ENCODE data around the gene BROX.
A peak's percentile ranks its signal among the peaks of the same experiment; 100 is the strongest.
"Not testable (repeated sequence)": the region's sequence is repeated elsewhere in the genome, so short reads cannot be mapped to it uniquely, and the experiment has no call there.

The BROX gene

GRCh38 chr1:222712253-222713090, at the start of gene BROX, which contains the start of gene AIDA:
Gene BROX (plus strand): TSS chr1:222712564. CDS start chr1:222715700, 3,136 bp downstream.
Gene AIDA (minus strand): TSS chr1:222712491. CDS start chr1:222712317, 174 bp downstream.
- DNase-seq (ENCODE audit: low read depth in 2 of 2) = peak; percentile 54 to 55

- DNase-seq (ENCODE audit: low read depth in 2 of 2) = no peak
Measured at GRCh38 chr1:222663431-222663934, 48.9 kb upstream of the BROX start.

- no peak for DNase-seq (ENCODE audit: low read depth in 2 of 2)
Measured at GRCh38 chr1:222665964-222666363, 46.4 kb upstream of the BROX start.

- DNase-seq (ENCODE audit: low read depth in 2 of 2) = not testable (repeated sequence)
Measured at GRCh38 chr1:222668184-222668583, 44.2 kb upstream of the BROX start.

GRCh38 chr1:222669107-222669506, 43.3 kb upstream of the BROX start:
- DNase-seq (ENCODE audit: low read depth in 2 of 2) = not testable (repeated sequence)

- DNase-seq (ENCODE audit: low read depth in 2 of 2) = no peak
Measured at GRCh38 chr1:222670110-222670509, 42.3 kb upstream of the BROX start.

GRCh38 chr1:222680080-222680479, 32.3 kb upstream of the BROX start:
- DNase-seq (ENCODE audit: low read depth in 2 of 2) = no peak

- no peak for DNase-seq (ENCODE audit: low read depth in 2 of 2)
Measured at GRCh38 chr1:222691016-222691415, 21.3 kb upstream of the BROX start.

- no peak for DNase-seq (ENCODE audit: low read depth in 2 of 2)
Measured at GRCh38 chr1:222694927-222695326, 17.4 kb upstream of the BROX start.

- DNase-seq (ENCODE audit: low read depth in 2 of 2) = no peak
Measured at GRCh38 chr1:222696741-222697140, 15.6 kb upstream of the BROX start.

GRCh38 chr1:222697203-222697602, 15.2 kb upstream of the BROX start:
- no peak for DNase-seq (ENCODE audit: low read depth in 2 of 2)

- no peak for DNase-seq (ENCODE audit: low read depth in 2 of 2)
Measured at GRCh38 chr1:222697826-222698225, 14.5 kb upstream of the BROX start.

- DNase-seq (ENCODE audit: low read depth in 2 of 2) = no peak
Measured at GRCh38 chr1:222702210-222702609, 10.2 kb upstream of the BROX start.

GRCh38 chr1:222704260-222704659, 8.1 kb upstream of the BROX start:
- DNase-seq (ENCODE audit: low read depth in 2 of 2) = no peak

GRCh38 chr1:222706815-222707214, 5.5 kb upstream of the BROX start:
- no peak for DNase-seq (ENCODE audit: low read depth in 2 of 2)

GRCh38 chr1:222709700-222710153, 2.6 kb upstream of the BROX start:
- no peak for DNase-seq (ENCODE audit: low read depth in 2 of 2)

- peak in 1 of 2 experiments; percentile 10 for DNase-seq (ENCODE audit: low read depth in 2 of 2)
Measured at GRCh38 chr1:222711319-222712252, 778 bp upstream of the BROX start.

GRCh38 chr1:222713091-222713961, 962 bp downstream of the BROX start:
- peak; percentile 80 to 81 for DNase-seq (ENCODE audit: low read depth in 2 of 2)

GRCh38 chr1:222716393-222716792, 4.0 kb downstream of the BROX start:
- DNase-seq (ENCODE audit: low read depth in 2 of 2) = no peak

- no peak for DNase-seq (ENCODE audit: low read depth in 2 of 2)
Measured at GRCh38 chr1:222728746-222729145, 16.4 kb downstream of the BROX start.

- DNase-seq (ENCODE audit: low read depth in 2 of 2) = no peak
Measured at GRCh38 chr1:222730866-222731265, 18.5 kb downstream of the BROX start.

All from fibroblast of skin of left biceps (primary cell).